GM12878 (cell line): ENCODE measurements around the gene ITIH2. TPM values are rescaled to one million over a fixed set of nuclear protein-coding genes. Genes with fewer than 3 reads are reported as not detected.

ENCODE experiments used
- ATAC-seq: fragments of 200-7000 bp; cut with Tn5 transposase; 3 replicates; pipeline ENCODE4 v1.9.1; 2020; ENCODE audit warnings: mild to moderate bottlenecking, moderate library complexity
- BruUV-seq: library from RNA; stranded (reverse); fragments of 400-500 nt; replicated peaks from 2 replicates; lab custom pipeline; 2021; lab: Mats Ljungman, UMichigan
- CTCF ChIA-PET: fragments of 300-600 bp; sonication (Branson Sonifier 250); formaldehyde crosslinking; extraction: SDS; loops from one replicate; lab custom pipeline; 2021; ENCODE audit warnings: inconsistent platforms; lab: Yijun Ruan, JAX
- POLR2A ChIA-PET: fragments of 350-600 bp; formaldehyde crosslinking; extraction: SDS; loops from one replicate; lab custom pipeline; 2021; ENCODE audit warnings: inconsistent platforms; lab: Charles Lee
- RAD21 ChIA-PET: fragments of 300-600 bp; sonication (Branson Sonifier 250); formaldehyde crosslinking; loops from one replicate; lab custom pipeline; 2023; ENCODE audit warnings: antibody characterized with exemption; ENCODE audit not compliant: unreplicated experiment; lab: Charles Lee
- SMC1A ChIA-PET: fragments of 300-600 bp; sonication (Branson Sonifier 250); formaldehyde crosslinking; loops from one replicate; lab custom pipeline; 2023; ENCODE audit not compliant: unreplicated experiment, uncharacterized antibody; lab: Charles Lee
- DNase-seq: peaks from one replicate; pipeline ENCODE4 v3.0.0-alpha.2; 2011; ENCODE audit warnings: low read depth, low spot score
- FAIRE-seq: peaks from 3 replicates; lab custom pipeline; 2011; peaks lifted over from hg19 to GRCh38; lab: Jason Lieb, UNC
- H2AFZ ChIP-seq: 2 replicates; pipeline ENCODE4 v1.6.0; 2011; ENCODE audit warnings: low read depth, low read length, control low read depth; ENCODE audit not compliant: control insufficient read depth
- H3K27ac ChIP-seq: 2 replicates; pipeline ENCODE4 v1.5.1; 2011; ENCODE audit warnings: control low read depth; ENCODE audit not compliant: control insufficient read depth, insufficient read depth
- H3K27me3 ChIP-seq, 2 experiments: replicated peaks in 1 of 2; 2 replicates each; pipeline versions ENCODE4 v1.6.0 to v1.6.1; 2011; ENCODE audit warnings: low read length in 1 of 2; ENCODE audit not compliant: control insufficient read depth in 2 of 2, insufficient read depth in 2 of 2
- H3K36me3 ChIP-seq, 2 experiments: 2 replicates each; pipeline ENCODE4 v1.5.1; 2011; ENCODE audit warnings: low read length in 1 of 2; ENCODE audit not compliant: control insufficient read depth in 2 of 2, insufficient read depth in 2 of 2
- H3K4me1 ChIP-seq: 2 replicates; pipeline ENCODE4 v1.6.1; 2011; ENCODE audit warnings: mild to moderate bottlenecking, low read length, moderate library complexity, mixed read lengths; ENCODE audit not compliant: control insufficient read depth, insufficient read depth
- H3K4me2 ChIP-seq: 2 replicates; pipeline ENCODE4 v1.6.0; 2011; ENCODE audit warnings: control low read depth; ENCODE audit not compliant: control insufficient read depth, insufficient read depth
- H3K4me3 ChIP-seq: fragments of 200-600 bp; sonication (generic); 2 replicates; pipeline ENCODE4 v1.5.1; 2016
- H3K79me2 ChIP-seq: 2 replicates; pipeline ENCODE4 v1.6.0; 2011; ENCODE audit warnings: low read length; ENCODE audit not compliant: control insufficient read depth, insufficient read depth
- H3K9ac ChIP-seq: 2 replicates; pipeline ENCODE4 v1.8.0; 2011; ENCODE audit warnings: low read length, control low read depth, mixed read lengths; ENCODE audit not compliant: control insufficient read depth, insufficient read depth
- H3K9me3 ChIP-seq: replicated peaks from 3 replicates; pipeline ENCODE4 v1.5.1; 2011; ENCODE audit warnings: mild to moderate bottlenecking, low read length; ENCODE audit not compliant: control insufficient read depth, insufficient read depth
- H4K20me1 ChIP-seq: 2 replicates; pipeline ENCODE4 v1.6.0; 2011; ENCODE audit not compliant: control insufficient read depth, insufficient read depth
- ASH2L ChIP-seq: fragments of 300-600, 200-600 bp; sonication (generic); IDR thresholded peaks from 2 replicates; pipeline ENCODE4 v1.6.1; 2017; ENCODE audit warnings: low read depth, mild to moderate bottlenecking, borderline replicate concordance
- ATF7 ChIP-seq: fragments of 450-650 bp; IDR thresholded peaks from 2 replicates; pipeline ENCODE4 v1.6.1; 2016; ENCODE audit warnings: low read depth, mild to moderate bottlenecking
- CHD1 ChIP-seq: IDR thresholded peaks from 2 replicates; pipeline ENCODE4 v1.6.1; 2012; ENCODE audit warnings: low read depth, low read length, improper control_type of control experiment
- EED ChIP-seq: sonication (generic); IDR thresholded peaks from 2 replicates; pipeline ENCODE4 v1.6.1; 2016; ENCODE audit warnings: antibody characterized with exemption, low read depth
- ETV6 ChIP-seq, 2 experiments: fragments of 450-650 bp in 1 of 2; IDR thresholded peaks in 1 of 2; conservative IDR thresholded peaks in 1 of 2; 2 replicates each; pipeline ENCODE4 v1.6.1; 2014; ENCODE audit warnings: antibody characterized with exemption in 1 of 2, borderline replicate concordance in 1 of 2, low read depth in 1 of 2, mild to moderate bottlenecking in 1 of 2, moderate library complexity in 1 of 2
- JUNB ChIP-seq: IDR thresholded peaks from 2 replicates; pipeline ENCODE4 v1.6.1; 2016; ENCODE audit warnings: antibody characterized with exemption, mild to moderate bottlenecking
- KLF5 ChIP-seq: fragments of 450-650 bp; IDR thresholded peaks from 2 replicates; pipeline ENCODE4 v1.6.1; 2014; ENCODE audit warnings: mild to moderate bottlenecking; ENCODE audit not compliant: partially characterized antibody
- NFYB ChIP-seq: IDR thresholded peaks from 2 replicates; pipeline ENCODE4 v1.6.1; 2011; ENCODE audit warnings: low read depth, mild to moderate bottlenecking, low read length, improper control_type of control experiment, moderate library complexity; ENCODE audit not compliant: insufficient read depth
- TCF7 ChIP-seq: IDR thresholded peaks from 2 replicates; pipeline ENCODE4 v1.6.1; 2014; ENCODE audit warnings: antibody characterized with exemption, borderline replicate concordance
- ZNF24 ChIP-seq: fragments of 450-650 bp; IDR thresholded peaks from 2 replicates; pipeline ENCODE4 v1.6.1; 2017; ENCODE audit warnings: antibody characterized with exemption, mild to moderate bottlenecking
- ZNF622 ChIP-seq: fragments of 450-650 bp; IDR thresholded peaks from 2 replicates; pipeline ENCODE4 v1.6.1; 2017; ENCODE audit warnings: mild to moderate bottlenecking, inconsistent platforms
- WGBS: methylation state at CpG from one replicate; pipeline ENCODE4 v1.1.6; 2016; ENCODE audit warnings: low lambda C conversion rate; ENCODE audit not compliant: insufficient replicate concordance, insufficient coverage; ENCODE audit errors: missing lambda C conversion rate; 5-methylcytosine and 5-hydroxymethylcytosine counted together
- in situ Hi-C: fragments of 300-500 bp; cut with MboI; formaldehyde crosslinking; loops from 9 replicates; pipeline ENCODE4 v1.14.3; 2018; ENCODE audit warnings: mixed read lengths
- intact Hi-C: fragments of 100-400 bp; cut with micrococcal nuclease; formaldehyde crosslinking; loops from one replicate; pipeline ENCODE4 v1.14.2; 2022; ENCODE audit not compliant: unreplicated experiment
- polyA plus RNA-seq, 11 experiments: library from polyadenylated mRNA; depleted of rRNA in 4 of 11; unstranded in 6 of 11; stranded (reverse) in 5 of 11; fragments of >200 nt; fragmentation: Nextera tagmentation in 4 of 11; fragmentation: Illumina TruSeq in 1 of 11; extraction: Ambion mirVana in 4 of 11; extraction: Trizol in 1 of 11; gene quantifications; 1 replicate in 1 of 11; 2 replicates in 10 of 11; pipeline versions ENCODE4 v1.2.1 to v1.2.3, GENCODE V29; 2011 to 2016; ENCODE audit warnings: inconsistent platforms in 2 of 11, missing spikeins in 2 of 11, low read depth in 1 of 11
- total RNA-seq, 4 experiments: library from RNA; depleted of rRNA in 3 of 4; stranded (reverse); fragments of >200 nt in 3 of 4; fragmentation: Illumina TruSeq in 1 of 4; extraction: Trizol in 1 of 4; gene quantifications; 2 replicates each; pipeline versions ENCODE4 v1.2.1 to v1.2.3, GENCODE V29; 2013 to 2021
- TF ChIP-seq, protein P1 (sequence below): IDR thresholded peaks from 2 replicates; pipeline ENCODE4 v1.6.1; 2012; ENCODE audit warnings: improper control_type of control experiment, low read depth, low read length; ENCODE audit not compliant: insufficient replicate concordance
- TF ChIP-seq, protein P2 (sequence below): fragments of 450-650 bp; IDR thresholded peaks from 2 replicates; pipeline ENCODE4 v1.6.1; 2018; ENCODE audit warnings: borderline replicate concordance, mild to moderate bottlenecking; ENCODE audit not compliant: partially characterized antibody

ITIH2 gene
- total and polyA plus RNA-seq, 10 of the 15 experiments (the other 5 are each of a cell fraction or from before 2014, with no cell fraction given), result 0.05 to 0.72 (median 0.53) TPM; not detected in 7

DNA sequence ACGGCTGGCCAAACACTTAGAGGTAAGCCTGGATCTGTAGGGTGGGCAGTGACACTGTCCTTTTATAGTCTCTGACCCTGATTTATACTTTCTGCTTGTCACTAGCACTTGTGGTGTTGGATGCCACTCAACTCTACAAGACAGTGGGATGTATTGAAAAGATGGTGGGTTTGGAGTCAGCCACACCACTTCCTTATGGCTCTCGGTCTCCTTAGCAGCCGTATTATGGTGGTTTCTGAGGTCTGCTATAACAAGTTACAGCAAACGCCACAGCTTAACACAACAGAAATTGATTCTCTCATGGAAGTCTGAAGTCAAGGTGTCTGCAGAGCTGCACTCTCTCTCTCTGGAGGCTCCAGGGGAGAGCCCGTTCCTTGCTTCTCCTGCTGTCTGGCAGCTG lies 14.7 kb downstream of the ITIH2 start (continued):
- TF ChIP-seq, protein P1, sequence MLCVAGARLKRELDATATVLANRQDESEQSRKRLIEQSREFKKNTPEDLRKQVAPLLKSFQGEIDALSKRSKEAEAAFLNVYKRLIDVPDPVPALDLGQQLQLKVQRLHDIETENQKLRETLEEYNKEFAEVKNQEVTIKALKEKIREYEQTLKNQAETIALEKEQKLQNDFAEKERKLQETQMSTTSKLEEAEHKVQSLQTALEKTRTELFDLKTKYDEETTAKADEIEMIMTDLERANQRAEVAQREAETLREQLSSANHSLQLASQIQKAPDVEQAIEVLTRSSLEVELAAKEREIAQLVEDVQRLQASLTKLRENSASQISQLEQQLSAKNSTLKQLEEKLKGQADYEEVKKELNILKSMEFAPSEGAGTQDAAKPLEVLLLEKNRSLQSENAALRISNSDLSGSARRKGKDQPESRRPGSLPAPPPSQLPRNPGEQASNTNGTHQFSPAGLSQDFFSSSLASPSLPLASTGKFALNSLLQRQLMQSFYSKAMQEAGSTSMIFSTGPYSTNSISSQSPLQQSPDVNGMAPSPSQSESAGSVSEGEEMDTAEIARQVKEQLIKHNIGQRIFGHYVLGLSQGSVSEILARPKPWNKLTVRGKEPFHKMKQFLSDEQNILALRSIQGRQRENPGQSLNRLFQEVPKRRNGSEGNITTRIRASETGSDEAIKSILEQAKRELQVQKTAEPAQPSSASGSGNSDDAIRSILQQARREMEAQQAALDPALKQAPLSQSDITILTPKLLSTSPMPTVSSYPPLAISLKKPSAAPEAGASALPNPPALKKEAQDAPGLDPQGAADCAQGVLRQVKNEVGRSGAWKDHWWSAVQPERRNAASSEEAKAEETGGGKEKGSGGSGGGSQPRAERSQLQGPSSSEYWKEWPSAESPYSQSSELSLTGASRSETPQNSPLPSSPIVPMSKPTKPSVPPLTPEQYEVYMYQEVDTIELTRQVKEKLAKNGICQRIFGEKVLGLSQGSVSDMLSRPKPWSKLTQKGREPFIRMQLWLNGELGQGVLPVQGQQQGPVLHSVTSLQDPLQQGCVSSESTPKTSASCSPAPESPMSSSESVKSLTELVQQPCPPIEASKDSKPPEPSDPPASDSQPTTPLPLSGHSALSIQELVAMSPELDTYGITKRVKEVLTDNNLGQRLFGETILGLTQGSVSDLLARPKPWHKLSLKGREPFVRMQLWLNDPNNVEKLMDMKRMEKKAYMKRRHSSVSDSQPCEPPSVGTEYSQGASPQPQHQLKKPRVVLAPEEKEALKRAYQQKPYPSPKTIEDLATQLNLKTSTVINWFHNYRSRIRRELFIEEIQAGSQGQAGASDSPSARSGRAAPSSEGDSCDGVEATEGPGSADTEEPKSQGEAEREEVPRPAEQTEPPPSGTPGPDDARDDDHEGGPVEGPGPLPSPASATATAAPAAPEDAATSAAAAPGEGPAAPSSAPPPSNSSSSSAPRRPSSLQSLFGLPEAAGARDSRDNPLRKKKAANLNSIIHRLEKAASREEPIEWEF, result no peak
- TF ChIP-seq CHD1 (no peak), NFYB (no peak), KLF5 (no peak), EED (no peak), ZNF622 (no peak), JUNB (no peak)
- TF ChIP-seq, all 136 proteins: peak for 0

DNA sequence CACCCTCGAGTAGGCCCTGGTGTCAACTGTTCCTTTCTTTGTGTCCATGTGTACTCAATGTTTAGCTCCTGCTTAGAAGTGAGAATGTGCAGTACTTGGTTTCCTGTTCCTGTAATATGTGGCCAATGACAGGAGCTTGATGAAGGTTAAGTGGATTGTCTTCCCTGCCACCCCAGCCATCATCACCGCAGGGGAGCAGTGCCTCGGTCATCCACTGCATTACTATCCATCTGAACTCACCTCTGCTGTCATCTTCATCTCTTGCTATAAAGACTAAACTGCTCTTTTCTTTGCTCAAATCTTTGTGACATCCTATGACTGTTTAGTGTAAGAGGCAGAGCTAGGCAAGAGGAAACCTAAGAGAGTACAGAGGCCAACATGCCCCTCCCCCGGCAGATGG lies 15.6 kb downstream of the ITIH2 start:
- FAIRE-seq, result no peak
- ChIA-PET SMC1A (interaction anchor here (1.4 kb wide), 1 partner anchor 18 kb away, joined by 3 read pairs; no protein-coding TSS in a partner anchor), RAD21 (no interaction called here), CTCF (interaction anchor here (1.3 to 2.2 kb wide), 2 partner anchors 11 to 193 kb away, joined by 3 to 6 read pairs; no protein-coding TSS in a partner anchor), POLR2A (no interaction called here)
- no peak overlapping the region for H3K4me2 ChIP-seq
- H3K9me3 ChIP-seq, result no peaks in the 10 kb centered on the region
- H2AFZ ChIP-seq, result no peak overlapping the region
- H3K27me3 ChIP-seq, result peaks cover 0 to 2% of the 10 kb centered on the region in 2 experiments; a peak in 2 of 4 replicates
- ATAC-seq, result no peak
- in situ Hi-C loops, result no loop called here
- DNase-seq, result no peak
- no peaks in the 10 kb centered on the region for H3K4me1 ChIP-seq
- 41% methylated on average over 4 of the region's 4 CpGs for WGBS
- H3K4me3 ChIP-seq, result no peak overlapping the region
- no peak overlapping the region for H3K27ac ChIP-seq
- H3K9ac ChIP-seq, result no peak overlapping the region
- H4K20me1 ChIP-seq, result no peaks in the 10 kb centered on the region
- no peaks in the 10 kb centered on the region for H3K36me3 ChIP-seq
- H3K79me2 ChIP-seq, result no peaks in the 10 kb centered on the region
- BruUV-seq, result no TSS peak
- intact Hi-C loops, result no loop called here
- TF ChIP-seq, protein P2, sequence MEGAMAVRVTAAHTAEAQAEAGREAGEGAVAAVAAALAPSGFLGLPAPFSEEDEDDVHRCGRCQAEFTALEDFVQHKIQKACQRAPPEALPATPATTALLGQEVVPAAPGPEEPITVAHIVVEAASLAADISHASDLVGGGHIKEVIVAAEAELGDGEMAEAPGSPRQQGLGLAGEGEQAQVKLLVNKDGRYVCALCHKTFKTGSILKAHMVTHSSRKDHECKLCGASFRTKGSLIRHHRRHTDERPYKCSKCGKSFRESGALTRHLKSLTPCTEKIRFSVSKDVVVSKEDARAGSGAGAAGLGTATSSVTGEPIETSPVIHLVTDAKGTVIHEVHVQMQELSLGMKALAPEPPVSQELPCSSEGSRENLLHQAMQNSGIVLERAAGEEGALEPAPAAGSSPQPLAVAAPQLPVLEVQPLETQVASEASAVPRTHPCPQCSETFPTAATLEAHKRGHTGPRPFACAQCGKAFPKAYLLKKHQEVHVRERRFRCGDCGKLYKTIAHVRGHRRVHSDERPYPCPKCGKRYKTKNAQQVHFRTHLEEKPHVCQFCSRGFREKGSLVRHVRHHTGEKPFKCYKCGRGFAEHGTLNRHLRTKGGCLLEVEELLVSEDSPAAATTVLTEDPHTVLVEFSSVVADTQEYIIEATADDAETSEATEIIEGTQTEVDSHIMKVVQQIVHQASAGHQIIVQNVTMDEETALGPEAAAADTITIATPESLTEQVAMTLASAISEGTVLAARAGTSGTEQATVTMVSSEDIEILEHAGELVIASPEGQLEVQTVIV, result no peak
- no peak for TF ChIP-seq ETV6 (conservative IDR thresholded peaks at IDR 0.05 in 1 of 2, IDR thresholded peaks at IDR 0.05 in 1 of 2; ENCODE audit: borderline replicate concordance in 1 of 2, low read depth in 1 of 2)
- no peak for TF ChIP-seq ASH2L
- TF ChIP-seq TCF7, result no peak
- no peak for TF ChIP-seq ZNF24
- no peak for TF ChIP-seq ATF7
